ENCODE data around the gene TLE4. TPM values are rescaled to one million over a fixed set of nuclear protein-coding genes. Genes with fewer than 3 reads are reported as not detected.

The TLE4 gene
- polyA plus RNA-seq, 1 of the 3 experiments (the other 2 are of a cell fraction), result 40.4 TPM

- no peak overlapping the region for H3K4me3 ChIP-seq (ENCODE audit: low read depth in 2 of 2, low read length in 1 of 2)
- ChIA-PET POLR2A (no interaction called here), CTCF (interaction anchor here (1.2 kb wide), 1 partner anchor 9 kb away, joined by 6 read pairs; no protein-coding TSS in a partner anchor)
- H3K27ac ChIP-seq (ENCODE audit: low read depth in 2 of 2, low read length in 1 of 2), result no peak overlapping the region
- no peak overlapping the region for H3K9ac ChIP-seq
- 94% methylated on average over 1 of the region's 1 CpG for WGBS (ENCODE audit: low lambda C conversion rate)
- no peak overlapping the region for H3K4me2 ChIP-seq
- H4K20me1 ChIP-seq (ENCODE audit: insufficient read depth), result peaks cover 33% of the 10 kb centered on the region
- H3K9me2 ChIP-seq, result no peaks in the 10 kb centered on the region
- no peaks in the 10 kb centered on the region for H3K27me3 ChIP-seq (ENCODE audit: insufficient read depth)
- peaks cover 6% of the 10 kb centered on the region for H3F3A ChIP-seq (replicated peaks; ENCODE audit: insufficient read depth)
- no peaks in the 10 kb centered on the region for H3K9me3 ChIP-seq
- no peak for TF ChIP-seq SMC3 (IDR thresholded peaks at IDR 0.05; ENCODE audit: low read depth, low read length)
- no peak for TF ChIP-seq FOXM1 (IDR thresholded peaks at IDR 0.05; ENCODE audit: low read depth)
- TF ChIP-seq POLR2AphosphoS5 (IDR thresholded peaks at IDR 0.05; ENCODE audit: low read depth, low read length), result no peak
- TF ChIP-seq FOSL2 (IDR thresholded peaks at IDR 0.05; ENCODE audit: borderline replicate concordance, low read depth), result no peak
- no peak for TF ChIP-seq YY1 (IDR thresholded peaks at IDR 0.05; ENCODE audit: low read depth)
- no peak for TF ChIP-seq RCOR1 (IDR thresholded peaks at IDR 0.05; ENCODE audit: low read length)
- no peak for TF ChIP-seq CHD2 (IDR thresholded peaks at IDR 0.05; ENCODE audit: low read length, partially characterized antibody)
- no peak for TF ChIP-seq NRF1 (IDR thresholded peaks at IDR 0.05; ENCODE audit: low read depth, low read length)
- TF ChIP-seq FOXJ3 (CRISPR knock-in tag; IDR thresholded peaks at IDR 0.05), result no peak
- TF ChIP-seq PBX3 (IDR thresholded peaks at IDR 0.05), result no peak
- TF ChIP-seq GATA2 (CRISPR knock-in tag; IDR thresholded peaks at IDR 0.05), result no peak
- TF ChIP-seq RXRA (IDR thresholded peaks at IDR 0.05; ENCODE audit: borderline replicate concordance, low read depth), result no peak
- no peak for TF ChIP-seq RAD21 (IDR thresholded peaks at IDR 0.05; ENCODE audit: low read length)
- peaks cover 0 to 6% of the 10 kb centered on the region in 2 experiments; a peak in 1 of 4 replicates for H3K4me1 ChIP-seq (ENCODE audit: control insufficient read depth in 1 of 2, insufficient read depth in 2 of 2, low read depth in 1 of 2, low read length in 1 of 2)
- H3K36me3 ChIP-seq (replicated peaks in 1 of 2; ENCODE audit: control insufficient read depth in 1 of 2, insufficient read depth in 2 of 2, low read length in 1 of 2), result peaks cover 5 to 11% of the 10 kb centered on the region in 2 experiments
- no peak overlapping the region for H2AFZ ChIP-seq (ENCODE audit: low read depth)
- DNase-seq, result no peak
- H3K79me2 ChIP-seq (ENCODE audit: insufficient read depth), result peaks cover 42% of the 10 kb centered on the region; the same call in 1 of the 2 replicates
Observed at GRCh38 chr9:79694676-79695400, 123.1 kb downstream of the TLE4 start.

GRCh38 chr9:79695531-79696175 lies 123.9 kb downstream of the TLE4 start:
- no peak overlapping the region for H3K4me2 ChIP-seq
- TF ChIP-seq RXRA (IDR thresholded peaks at IDR 0.05; ENCODE audit: borderline replicate concordance, low read depth), result no peak
- POLR2A ChIA-PET, result no interaction called here

More at GRCh38 chr9:79695531-79696175, 123.9 kb downstream of the TLE4 start:
- Histone ChIP-seq H2AFZ (ENCODE audit: low read depth) (no peak overlapping the region), H3K9ac (no peak overlapping the region), H3F3A (replicated peaks; ENCODE audit: insufficient read depth) (peaks cover 6% of the 10 kb centered on the region), H4K20me1 (ENCODE audit: insufficient read depth) (peaks cover 36% of the 10 kb centered on the region), H3K27ac (ENCODE audit: low read depth in 2 of 2, low read length in 1 of 2) (no peak overlapping the region), H3K9me2 (no peaks in the 10 kb centered on the region), H3K79me2 (ENCODE audit: insufficient read depth) (peaks cover 45% of the 10 kb centered on the region; the same call in 1 of the 2 replicates), H3K4me1 (ENCODE audit: control insufficient read depth in 1 of 2, insufficient read depth in 2 of 2, low read depth in 1 of 2, low read length in 1 of 2) (peaks cover 0 to 4% of the 10 kb centered on the region in 2 experiments; a peak in 1 of 4 replicates), H3K27me3 (ENCODE audit: insufficient read depth) (no peaks in the 10 kb centered on the region), H3K4me3 (ENCODE audit: low read depth in 2 of 2, low read length in 1 of 2) (no peak overlapping the region), H3K9me3 (no peaks in the 10 kb centered on the region), H3K36me3 (replicated peaks in 1 of 2; ENCODE audit: control insufficient read depth in 1 of 2, insufficient read depth in 2 of 2, low read length in 1 of 2) (peaks cover 5 to 11% of the 10 kb centered on the region in 2 experiments)
- CTCF ChIA-PET, result interaction anchor here (1.2 kb wide), 1 partner anchor 9 kb away, joined by 6 read pairs; no protein-coding TSS in a partner anchor
- 90% methylated on average over 6 of the region's 6 CpGs for WGBS (ENCODE audit: low lambda C conversion rate)
- DNase-seq, result no peak

Data from SK-N-SH (cell line).